Effector memory CD8-positive, alpha-beta T cell (primary cell): ENCODE measurements around the gene SMARCE1.
A peak's percentile ranks its signal among the peaks of the same experiment; 100 is the strongest.

Source experiments
- ATAC-seq: fragments of 150-1000 bp; cut with Tn5 transposase; replicated peaks from 2 replicates; pipeline ENCODE4 v1.10.0; 2021; ENCODE audit warnings: mild to moderate bottlenecking, moderate library complexity
- DNase-seq, 3 experiments: peaks; one replicate each; pipeline ENCODE4 v3.0.0; 2021
- H3K27ac Mint-ChIP-seq, 2 donors: one replicate each; pipeline ENCODE4 v1.8.0; 2022; ENCODE audit warnings: mild to moderate bottlenecking in 2 of 2, mixed read lengths in 2 of 2, moderate library complexity in 2 of 2
- H3K27me3 Mint-ChIP-seq, 2 donors: one replicate each; pipeline ENCODE4 v1.8.0; 2022; ENCODE audit warnings: mixed read lengths in 2 of 2
- H3K36me3 Mint-ChIP-seq: one replicate; pipeline ENCODE4 v1.8.0; 2022; ENCODE audit warnings: mild to moderate bottlenecking, moderate library complexity, mixed read lengths; ENCODE audit not compliant: insufficient read depth
- H3K4me1 Mint-ChIP-seq, 2 donors: one replicate each; pipeline ENCODE4 v1.8.0; 2022; ENCODE audit warnings: low read depth in 2 of 2, mixed read lengths in 2 of 2
- H3K4me3 Mint-ChIP-seq, 2 donors: one replicate each; pipeline ENCODE4 v1.8.0; 2022; ENCODE audit warnings: mild to moderate bottlenecking in 2 of 2, mixed read lengths in 2 of 2, moderate library complexity in 2 of 2
- H3K9me3 Mint-ChIP-seq, 2 donors: one replicate each; pipeline ENCODE4 v1.8.0; 2022; ENCODE audit warnings: mixed read lengths in 2 of 2
- total RNA-seq, 9 experiments: gene quantifications; one replicate each; lab custom pipeline; 2026; lab: John Stamatoyannopoulos, UW

The SMARCE1 gene
- total RNA-seq, result 11.8 to 47.0 (median 24.4) reads per million in 9 experiments

GRCh38 chr17:40647624-40648383 lies at the start of gene SMARCE1:
SMARCE1 (minus strand) TSS chr17:40647818; CDS start chr17:40645802, 2,016 bp downstream.
- Mint-ChIP-seq H3K27me3 (no peaks in the 10 kb centered on the region), H3K27ac (peak within 1 kb of the TSS; percentile 100), H3K9me3 (no peaks in the 10 kb centered on the region), H3K4me3 (peak within 1 kb of the TSS; percentile 99), H3K36me3 (peaks cover 44% of the 10 kb centered on the region), H3K4me1 (peaks cover 22 to 40% of the 10 kb centered on the region in 2 donors)
- ATAC-seq (peak; percentile 81), DNase-seq (peak; percentile 66 to 78 (median 72))

DNA sequence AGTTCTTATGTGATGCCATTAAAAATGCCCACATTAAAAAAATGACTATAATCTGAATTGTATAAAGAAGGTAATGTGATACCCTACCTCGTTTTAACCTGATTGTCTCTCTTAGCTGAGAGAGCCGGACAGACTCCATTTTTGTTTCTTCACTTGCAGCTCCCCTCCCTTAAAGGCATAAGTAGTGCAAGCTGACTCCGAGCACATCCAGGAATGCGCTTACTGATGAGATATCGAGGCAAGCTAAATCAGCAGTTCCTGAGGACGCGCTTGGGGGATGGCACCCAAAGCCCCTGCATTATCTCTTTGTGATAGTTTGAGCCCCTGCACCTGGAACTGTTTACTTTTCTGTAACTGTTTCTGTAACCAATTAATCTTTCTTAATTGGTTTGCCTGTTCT lies 49.7 kb upstream of the SMARCE1 start:
- Mint-ChIP-seq H3K9me3 (no peaks in the 10 kb centered on the region), H3K27me3 (peaks cover 76 to 87% of the 10 kb centered on the region in 2 donors)
- no peak for DNase-seq

GRCh38 chr17:40696651-40697072 lies 49.0 kb upstream of the SMARCE1 start:
- no peak overlapping the region for H3K27ac Mint-ChIP-seq
- H3K27me3 Mint-ChIP-seq, result peaks cover 75 to 88% of the 10 kb centered on the region in 2 donors
- H3K36me3 Mint-ChIP-seq, result no peaks in the 10 kb centered on the region

More for the DNA sequence above, 49.7 kb upstream of the SMARCE1 start:
- Mint-ChIP-seq H3K27ac (no peak overlapping the region), H3K4me1 (no peaks in the 10 kb centered on the region), H3K4me3 (no peak overlapping the region), H3K36me3 (no peaks in the 10 kb centered on the region)
- no peak for ATAC-seq

GRCh38 chr17:40695874-40696472 lies 48.4 kb upstream of the SMARCE1 start:
- no peak for ATAC-seq
- Mint-ChIP-seq H3K4me1 (no peaks in the 10 kb centered on the region), H3K27ac (no peak overlapping the region), H3K27me3 (peaks cover 70 to 91% of the 10 kb centered on the region in 2 donors), H3K9me3 (no peaks in the 10 kb centered on the region), H3K4me3 (no peak overlapping the region), H3K36me3 (no peaks in the 10 kb centered on the region)
- DNase-seq, result no peak

More at GRCh38 chr17:40696651-40697072, 49.0 kb upstream of the SMARCE1 start:
- no peaks in the 10 kb centered on the region for H3K9me3 Mint-ChIP-seq
- no peak overlapping the region for H3K4me3 Mint-ChIP-seq
- ATAC-seq, result no peak
- H3K4me1 Mint-ChIP-seq, result no peaks in the 10 kb centered on the region
- DNase-seq, result no peak

DNA sequence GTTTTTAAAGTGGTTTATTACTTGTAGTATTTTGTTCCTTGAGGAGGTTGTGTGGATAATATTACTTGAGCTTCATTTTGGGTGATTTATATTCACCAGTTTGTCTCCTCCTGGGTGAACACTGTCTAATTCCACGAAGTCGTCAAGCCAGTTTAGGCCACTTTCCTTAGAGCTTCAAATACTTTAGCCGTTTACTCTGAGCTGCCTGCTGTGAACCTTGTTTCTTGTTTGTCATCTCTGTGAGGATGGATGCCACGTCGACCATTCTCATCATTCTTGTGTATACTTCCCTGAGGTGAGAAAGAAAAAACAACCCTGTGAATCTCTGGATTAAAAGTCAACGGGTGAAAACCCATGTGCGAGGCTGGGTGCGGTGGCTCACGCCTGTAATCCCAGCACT lies 47.0 kb upstream of the SMARCE1 start:
- Mint-ChIP-seq H3K36me3 (no peaks in the 10 kb centered on the region), H3K27ac (no peak overlapping the region), H3K27me3 (peaks cover 68 to 81% of the 10 kb centered on the region in 2 donors), H3K9me3 (no peaks in the 10 kb centered on the region), H3K4me1 (no peaks in the 10 kb centered on the region), H3K4me3 (no peak overlapping the region)
- DNase-seq (no peak), ATAC-seq (no peak)

DNA sequence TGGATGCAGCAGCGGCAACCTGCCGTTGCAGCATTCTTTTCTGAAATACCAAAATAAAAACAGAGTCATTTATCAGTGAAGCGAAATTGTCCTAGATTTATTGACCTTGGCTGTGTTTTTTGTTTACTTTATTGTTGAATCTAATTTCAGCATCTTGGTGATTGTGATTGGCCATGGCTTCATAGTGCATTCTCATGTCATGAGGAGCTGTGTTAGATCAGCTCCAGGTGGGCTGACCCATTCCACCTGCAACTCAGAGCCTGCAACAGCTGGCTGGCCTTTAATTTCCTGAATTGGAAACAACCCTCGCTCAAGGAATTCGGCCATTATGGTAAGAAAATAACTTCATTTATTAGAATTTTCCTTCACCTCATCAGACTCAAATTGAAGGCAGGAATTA lies 39.5 kb upstream of the SMARCE1 start:
- ATAC-seq (no peak), DNase-seq (no peak)
- Mint-ChIP-seq H3K27ac (no peak overlapping the region), H3K36me3 (no peaks in the 10 kb centered on the region), H3K4me1 (no peaks in the 10 kb centered on the region), H3K9me3 (no peaks in the 10 kb centered on the region), H3K4me3 (no peak overlapping the region), H3K27me3 (peaks cover 13 to 20% of the 10 kb centered on the region in 2 donors)

- no peaks in the 10 kb centered on the region for H3K9me3 Mint-ChIP-seq
- no peak overlapping the region for H3K4me3 Mint-ChIP-seq
- H3K36me3 Mint-ChIP-seq, result no peaks in the 10 kb centered on the region
- no peaks in the 10 kb centered on the region for H3K4me1 Mint-ChIP-seq
- no peak for ATAC-seq
- no peak overlapping the region for H3K27ac Mint-ChIP-seq
- peaks cover 14 to 26% of the 10 kb centered on the region in 2 donors for H3K27me3 Mint-ChIP-seq
- no peak for DNase-seq
Observed at GRCh38 chr17:40686192-40686591, 38.6 kb upstream of the SMARCE1 start.

GRCh38 chr17:40680998-40681397 lies 33.4 kb upstream of the SMARCE1 start:
- no peaks in the 10 kb centered on the region for H3K36me3 Mint-ChIP-seq
- ATAC-seq (no peak), DNase-seq (no peak)
- no peak overlapping the region for H3K27ac Mint-ChIP-seq
- H3K4me1 Mint-ChIP-seq, result no peaks in the 10 kb centered on the region
- H3K27me3 Mint-ChIP-seq, result peaks cover 55 to 57% of the 10 kb centered on the region in 2 donors
- no peak overlapping the region for H3K4me3 Mint-ChIP-seq
- H3K9me3 Mint-ChIP-seq, result no peaks in the 10 kb centered on the region

DNA sequence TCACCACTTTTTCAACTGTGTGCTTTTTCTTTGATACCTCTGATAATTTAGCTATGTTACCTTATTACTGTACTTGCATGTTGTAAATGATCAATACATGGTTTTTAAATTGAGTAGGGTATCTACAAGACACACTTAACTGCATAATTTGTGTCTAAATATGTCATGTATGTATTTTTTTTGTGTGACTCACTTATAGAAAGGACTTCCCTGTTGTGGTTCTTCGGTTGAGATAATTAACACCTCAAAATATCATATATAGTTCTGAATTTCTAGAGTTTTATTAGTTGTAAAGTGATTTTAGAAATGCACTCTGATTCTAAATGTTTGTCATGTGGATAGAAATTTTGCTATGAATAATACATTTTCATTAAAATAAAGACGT lies 31.9 kb upstream of the SMARCE1 start:
- Mint-ChIP-seq H3K4me3 (no peak overlapping the region), H3K27me3 (peaks cover 68 to 72% of the 10 kb centered on the region in 2 donors), H3K36me3 (no peaks in the 10 kb centered on the region), H3K4me1 (no peaks in the 10 kb centered on the region), H3K27ac (no peak overlapping the region), H3K9me3 (no peaks in the 10 kb centered on the region)
- DNase-seq (no peak), ATAC-seq (no peak)

DNA sequence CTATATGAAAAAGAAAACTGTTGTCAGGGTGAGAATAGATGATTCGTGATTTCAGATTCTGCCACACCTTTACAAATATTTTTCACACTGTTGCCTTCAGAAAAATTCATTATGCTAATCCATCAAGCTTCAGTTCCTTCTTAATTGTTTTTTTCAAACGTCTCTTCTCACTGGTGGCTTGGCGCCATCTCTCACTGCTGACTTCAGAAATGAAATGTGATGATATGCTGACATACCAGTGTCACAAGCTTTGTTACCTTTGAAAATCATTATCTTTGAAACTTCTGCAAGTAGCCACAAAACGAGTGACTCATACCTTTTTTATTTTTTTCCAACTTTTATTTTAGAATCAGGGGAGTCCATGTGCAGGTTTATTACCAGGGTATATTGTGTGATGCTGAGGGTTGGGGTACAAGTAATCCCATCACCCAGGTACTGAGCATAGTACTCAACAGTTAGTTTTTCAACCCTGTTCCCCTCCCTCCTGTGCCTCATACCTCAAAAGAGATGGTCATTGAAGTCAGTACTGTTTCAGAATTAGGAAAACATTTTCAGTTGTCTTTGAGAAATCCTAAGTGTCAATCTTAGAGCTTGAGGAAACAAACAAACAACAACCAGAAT lies 31.4 kb upstream of the SMARCE1 start:
- no peaks in the 10 kb centered on the region for H3K4me1 Mint-ChIP-seq
- no peak for ATAC-seq
- no peak overlapping the region for H3K27ac Mint-ChIP-seq
- no peak overlapping the region for H3K4me3 Mint-ChIP-seq
- H3K9me3 Mint-ChIP-seq, result no peaks in the 10 kb centered on the region
- no peak for DNase-seq
- no peaks in the 10 kb centered on the region for H3K36me3 Mint-ChIP-seq
- peaks cover 71 to 77% of the 10 kb centered on the region in 2 donors for H3K27me3 Mint-ChIP-seq

GRCh38 chr17:40675905-40676304 lies 28.3 kb upstream of the SMARCE1 start:
- no peak overlapping the region for H3K27ac Mint-ChIP-seq
- H3K4me3 Mint-ChIP-seq, result no peak overlapping the region
- H3K36me3 Mint-ChIP-seq, result no peaks in the 10 kb centered on the region
- no peaks in the 10 kb centered on the region for H3K4me1 Mint-ChIP-seq
- ATAC-seq (no peak), DNase-seq (no peak)
- no peaks in the 10 kb centered on the region for H3K9me3 Mint-ChIP-seq
- H3K27me3 Mint-ChIP-seq, result peaks cover 53 to 61% of the 10 kb centered on the region in 2 donors

GRCh38 chr17:40672654-40673053 lies 25.0 kb upstream of the SMARCE1 start:
- Mint-ChIP-seq H3K4me1 (no peaks in the 10 kb centered on the region), H3K27me3 (peaks cover 31 to 45% of the 10 kb centered on the region in 2 donors), H3K36me3 (no peaks in the 10 kb centered on the region), H3K9me3 (no peaks in the 10 kb centered on the region), H3K27ac (no peak overlapping the region), H3K4me3 (no peak overlapping the region)
- ATAC-seq, result no peak
- no peak for DNase-seq

GRCh38 chr17:40671282-40671681 lies 23.7 kb upstream of the SMARCE1 start:
- Mint-ChIP-seq H3K36me3 (no peaks in the 10 kb centered on the region), H3K27me3 (peaks cover 21 to 38% of the 10 kb centered on the region in 2 donors), H3K27ac (no peak overlapping the region), H3K4me1 (no peaks in the 10 kb centered on the region), H3K4me3 (no peak overlapping the region), H3K9me3 (no peaks in the 10 kb centered on the region)
- no peak for ATAC-seq
- no peak for DNase-seq
